Activated B cell treated with CpG ODN at 0.5 μM for 24 hours (primary cell): ENCODE measurements around the gene ERN1. TPM values are rescaled to one million over a fixed set of nuclear protein-coding genes. Genes with fewer than 3 reads are reported as not detected.

Experiments used
- ATAC-seq: fragments of 200-7000 bp; cut with Tn5 transposase; one replicate; pipeline ENCODE4 v1.10.0; 2021; ENCODE audit warnings: low read depth, mild to moderate bottlenecking, moderate library complexity
- CTCF ChIA-PET: fragments of 350-600 bp; sonication (Branson Sonifier 250); formaldehyde crosslinking; loops from one replicate; lab custom pipeline; 2021; ENCODE audit warnings: antibody characterized with exemption; lab: Charles Lee
- POLR2A ChIA-PET: fragments of 350-600 bp; sonication (Branson Sonifier 250); formaldehyde crosslinking; loops from one replicate; lab custom pipeline; 2021; ENCODE audit warnings: antibody characterized with exemption; lab: Charles Lee
- DNase-seq: peaks from one replicate; pipeline ENCODE4 v3.0.0; 2022
- H3K27ac Mint-ChIP-seq: one replicate; pipeline ENCODE4 v1.8.0; 2020; ENCODE audit warnings: mixed read lengths
- H3K27me3 Mint-ChIP-seq: one replicate; pipeline ENCODE4 v1.8.0; 2021; ENCODE audit warnings: mixed read lengths
- H3K36me3 Mint-ChIP-seq: one replicate; pipeline ENCODE4 v1.8.0; 2021; ENCODE audit warnings: low read depth, mixed read lengths
- H3K4me1 Mint-ChIP-seq: one replicate; pipeline ENCODE4 v1.8.0; 2021; ENCODE audit warnings: mixed read lengths
- H3K4me3 Mint-ChIP-seq: one replicate; pipeline ENCODE4 v1.8.0; 2020; ENCODE audit warnings: mild to moderate bottlenecking, mixed read lengths
- H3K9me3 Mint-ChIP-seq: one replicate; pipeline ENCODE4 v1.8.0; 2020; ENCODE audit warnings: mixed read lengths
- intact Hi-C: fragments of 100-400 bp; cut with micrococcal nuclease; formaldehyde crosslinking; loops from one replicate; pipeline ENCODE4 v1.15.1; 2024
- total RNA-seq: library from RNA; stranded (reverse); gene quantifications from 2 replicates; pipeline ENCODE4 v1.2.3, GENCODE V29; 2022
- TF ChIP-seq, protein P1 (sequence below): fragments of 200-600 bp; IDR thresholded peaks from one replicate; pipeline ENCODE4 v1.8.0; 2022; ENCODE audit warnings: antibody characterized with exemption, mild to moderate bottlenecking

Gene ERN1
- total RNA-seq, 1 donor from 2014 or later: 12.9 TPM

DNA sequence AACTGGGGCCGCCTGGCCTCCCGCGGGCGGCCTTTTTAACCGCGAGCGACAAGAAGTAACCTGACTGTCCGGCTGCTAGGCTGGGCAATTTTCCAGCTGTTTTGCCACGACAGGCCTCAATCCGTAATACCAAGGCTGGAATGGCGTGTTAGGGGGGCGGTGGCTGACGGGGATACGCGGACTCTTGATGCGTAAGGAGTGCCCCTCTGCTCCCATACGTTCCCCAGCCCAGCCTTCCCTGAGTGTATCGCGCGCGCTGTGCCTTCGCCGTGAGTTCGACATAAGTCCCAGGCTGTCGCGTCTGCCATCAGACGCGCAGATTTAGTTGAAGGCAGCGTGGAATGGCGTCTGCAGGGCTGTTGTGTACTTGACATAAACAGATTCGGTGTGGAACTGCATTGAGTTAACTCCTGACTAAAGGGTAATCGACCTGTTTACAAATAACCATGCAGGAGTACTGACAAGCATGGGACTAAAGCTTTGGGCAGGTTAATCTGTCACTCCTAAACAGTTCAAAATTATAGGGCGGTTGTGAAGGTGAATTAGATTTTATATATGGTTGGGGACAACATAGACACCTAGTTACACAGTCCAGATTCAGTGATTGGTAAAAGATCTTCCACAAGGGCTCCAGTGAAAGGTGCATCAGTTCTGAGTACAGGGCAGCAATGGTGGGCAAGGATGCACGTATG is 16.6 kb upstream of the ERN1 start:
- Mint-ChIP-seq H3K27ac (no peak overlapping the region), H3K4me1 (peaks cover 16% of the 10 kb centered on the region), H3K4me3 (no peak overlapping the region), H3K36me3 (peaks cover 14% of the 10 kb centered on the region), H3K27me3 (no peaks in the 10 kb centered on the region), H3K9me3 (no peaks in the 10 kb centered on the region)
- ATAC-seq: peak; percentile 2
- ChIA-PET CTCF (interaction anchor here (1.0 to 2.5 kb wide), 6 partner anchors 13 to 244 kb away, joined by 3 to 22 read pairs (median 5); no protein-coding TSS in a partner anchor), POLR2A (interaction anchor here (0.7 to 4.0 kb wide), 48 partner anchors 8 to 829 kb away, joined by 3 to 103 read pairs (median 6); partner anchors contain the start of genes CCDC47, CD79B, CEP95 and CSHL1)
- TF ChIP-seq, protein P1, sequence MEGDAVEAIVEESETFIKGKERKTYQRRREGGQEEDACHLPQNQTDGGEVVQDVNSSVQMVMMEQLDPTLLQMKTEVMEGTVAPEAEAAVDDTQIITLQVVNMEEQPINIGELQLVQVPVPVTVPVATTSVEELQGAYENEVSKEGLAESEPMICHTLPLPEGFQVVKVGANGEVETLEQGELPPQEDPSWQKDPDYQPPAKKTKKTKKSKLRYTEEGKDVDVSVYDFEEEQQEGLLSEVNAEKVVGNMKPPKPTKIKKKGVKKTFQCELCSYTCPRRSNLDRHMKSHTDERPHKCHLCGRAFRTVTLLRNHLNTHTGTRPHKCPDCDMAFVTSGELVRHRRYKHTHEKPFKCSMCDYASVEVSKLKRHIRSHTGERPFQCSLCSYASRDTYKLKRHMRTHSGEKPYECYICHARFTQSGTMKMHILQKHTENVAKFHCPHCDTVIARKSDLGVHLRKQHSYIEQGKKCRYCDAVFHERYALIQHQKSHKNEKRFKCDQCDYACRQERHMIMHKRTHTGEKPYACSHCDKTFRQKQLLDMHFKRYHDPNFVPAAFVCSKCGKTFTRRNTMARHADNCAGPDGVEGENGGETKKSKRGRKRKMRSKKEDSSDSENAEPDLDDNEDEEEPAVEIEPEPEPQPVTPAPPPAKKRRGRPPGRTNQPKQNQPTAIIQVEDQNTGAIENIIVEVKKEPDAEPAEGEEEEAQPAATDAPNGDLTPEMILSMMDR: no peak
- intact Hi-C loops: loop anchor here (2.0 to 10.0 kb wide), 5 partner anchors 71 to 522 kb away; partner anchors contain the start of genes CEP95, DDX5, MAP3K3 and SMURF2
- no peak for DNase-seq

DNA sequence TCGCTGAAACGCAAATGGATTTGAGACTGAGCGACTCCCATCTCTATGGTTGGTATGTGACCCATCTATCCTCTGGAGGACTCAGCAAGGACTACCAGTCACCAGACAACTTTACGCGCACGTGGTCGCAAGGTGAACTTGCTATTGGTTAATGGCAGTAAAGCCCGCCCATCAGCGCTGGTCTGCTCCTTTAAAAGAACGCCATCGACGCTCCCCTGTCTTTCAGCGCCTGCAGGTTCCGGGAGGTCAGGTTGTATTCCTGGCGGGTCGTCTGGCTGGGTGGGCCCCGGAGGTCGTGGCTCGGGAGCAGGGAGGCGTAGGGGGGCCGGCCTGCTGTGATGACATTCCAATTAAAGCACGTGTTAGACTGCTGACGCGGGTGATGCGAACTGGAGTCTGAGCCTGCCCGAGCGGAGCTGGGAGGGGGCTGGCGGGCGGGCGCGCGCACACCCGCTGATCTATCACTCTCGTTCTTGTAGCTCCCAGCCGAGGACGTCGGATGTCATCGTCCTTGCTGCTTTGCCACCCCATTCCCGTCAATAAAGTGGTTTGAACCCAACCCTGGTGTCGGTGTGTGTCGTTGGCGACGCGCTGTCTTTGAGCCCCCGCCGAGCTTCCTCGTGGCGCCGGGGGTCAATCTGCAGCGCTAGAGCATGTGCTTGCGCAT is 15.9 kb upstream of the ERN1 start:
- no peaks in the 10 kb centered on the region for H3K9me3 Mint-ChIP-seq
- peaks cover 14% of the 10 kb centered on the region for H3K36me3 Mint-ChIP-seq
- ChIA-PET POLR2A (interaction anchor here (0.6 to 4.0 kb wide), 61 partner anchors 8 to 830 kb away, joined by 3 to 103 read pairs (median 5); partner anchors contain the start of genes CCDC47, CD79B, CEP95 and CSHL1), CTCF (interaction anchor here (0.9 to 2.5 kb wide), 9 partner anchors 13 to 244 kb away, joined by 3 to 22 read pairs (median 5); no protein-coding TSS in a partner anchor)
- peak; percentile 94 for ATAC-seq
- H3K27ac Mint-ChIP-seq: no peak overlapping the region
- no peaks in the 10 kb centered on the region for H3K27me3 Mint-ChIP-seq
- TF ChIP-seq, protein P1: no peak
- H3K4me1 Mint-ChIP-seq: peaks cover 16% of the 10 kb centered on the region
- intact Hi-C loops: loop anchor here (1.0 to 10.0 kb wide), 9 partner anchors 16 to 521 kb away; partner anchors contain the start of genes CEP95, DDX5, ERN1 and FTSJ3
- peak; percentile 84 for DNase-seq
- H3K4me3 Mint-ChIP-seq: no peak overlapping the region

- ChIA-PET POLR2A (interaction anchor here (0.5 to 4.0 kb wide), 51 partner anchors 9 to 1829 kb away, joined by 3 to 103 read pairs (median 5); partner anchors contain the start of genes CCDC47, CD79B, CEP95 and CSHL1), CTCF (interaction anchor here (0.9 to 2.5 kb wide), 9 partner anchors 12 to 243 kb away, joined by 3 to 22 read pairs (median 5); no protein-coding TSS in a partner anchor)
- Mint-ChIP-seq H3K27ac (no peak overlapping the region), H3K4me1 (peaks cover 16% of the 10 kb centered on the region), H3K27me3 (no peaks in the 10 kb centered on the region), H3K36me3 (peaks cover 14% of the 10 kb centered on the region), H3K9me3 (no peaks in the 10 kb centered on the region), H3K4me3 (no peak overlapping the region)
- TF ChIP-seq, protein P1: no peak
- intact Hi-C loops: loop anchor here (1.0 to 10.0 kb wide), 8 partner anchors 15 to 521 kb away; partner anchors contain the start of genes ERN1, FTSJ3, MAP3K3 and PSMC5
- DNase-seq: no peak
- ATAC-seq: peak; percentile 5
Measured at GRCh38 chr17:64145375-64145750, 15.4 kb upstream of the ERN1 start.

GRCh38 chr17:64139542-64139941 is 9.6 kb upstream of the ERN1 start:
- ATAC-seq (no peak), DNase-seq (no peak)
- POLR2A ChIA-PET: no interaction called here
- CTCF ChIA-PET: no interaction called here
- intact Hi-C loops: no loop called here
- Mint-ChIP-seq H3K9me3 (no peaks in the 10 kb centered on the region), H3K4me1 (no peaks in the 10 kb centered on the region), H3K27me3 (peaks cover 3% of the 10 kb centered on the region), H3K36me3 (no peaks in the 10 kb centered on the region), H3K27ac (no peak overlapping the region), H3K4me3 (no peak overlapping the region)
- TF ChIP-seq, protein P1: no peak
